ENCODE measurements around the gene ACSM3. TPM values are rescaled to one million over a fixed set of nuclear protein-coding genes. Genes with fewer than 3 reads are reported as not detected.

The ACSM3 gene
- polyA plus RNA-seq, 1 of the 3 experiments (the other 2 are of a cell fraction): 0.44 TPM

DNA sequence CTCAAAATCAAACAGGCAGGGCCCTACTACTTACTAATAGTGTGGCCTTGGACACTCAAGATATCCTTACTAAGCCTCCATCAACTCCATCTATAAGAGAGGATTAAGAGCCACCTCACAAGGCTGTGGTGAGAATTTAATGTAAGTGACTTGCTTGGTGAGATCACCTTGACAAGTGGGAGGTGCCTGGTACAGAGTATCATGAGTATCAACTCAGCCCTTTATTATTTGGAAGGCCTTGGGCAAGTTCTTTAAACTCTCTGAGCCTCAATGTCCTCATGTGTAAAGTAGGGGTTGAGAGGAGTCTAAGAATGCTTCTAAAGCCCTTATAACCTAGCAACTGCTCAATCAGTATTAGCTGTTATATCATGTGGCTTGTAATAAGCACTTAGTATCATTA lies 37.2 kb upstream of the ACSM3 start:
- TF ChIP-seq CHD2 (IDR thresholded peaks at IDR 0.05; ENCODE audit: low read length, partially characterized antibody): no peak
- TF ChIP-seq SMC3 (IDR thresholded peaks at IDR 0.05; ENCODE audit: low read depth, low read length): no peak
- TF ChIP-seq, protein P1, sequence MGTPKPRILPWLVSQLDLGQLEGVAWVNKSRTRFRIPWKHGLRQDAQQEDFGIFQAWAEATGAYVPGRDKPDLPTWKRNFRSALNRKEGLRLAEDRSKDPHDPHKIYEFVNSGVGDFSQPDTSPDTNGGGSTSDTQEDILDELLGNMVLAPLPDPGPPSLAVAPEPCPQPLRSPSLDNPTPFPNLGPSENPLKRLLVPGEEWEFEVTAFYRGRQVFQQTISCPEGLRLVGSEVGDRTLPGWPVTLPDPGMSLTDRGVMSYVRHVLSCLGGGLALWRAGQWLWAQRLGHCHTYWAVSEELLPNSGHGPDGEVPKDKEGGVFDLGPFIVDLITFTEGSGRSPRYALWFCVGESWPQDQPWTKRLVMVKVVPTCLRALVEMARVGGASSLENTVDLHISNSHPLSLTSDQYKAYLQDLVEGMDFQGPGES (IDR thresholded peaks at IDR 0.05; ENCODE audit: low read depth, low read length): no peak
- TF ChIP-seq MAX (IDR thresholded peaks at IDR 0.05; ENCODE audit: low read depth): no peak
- no peak for TF ChIP-seq RAD21 (IDR thresholded peaks at IDR 0.05; ENCODE audit: low read length)
- no peak for TF ChIP-seq TAF1 (IDR thresholded peaks at IDR 0.05; ENCODE audit: borderline replicate concordance, low read depth, low read length)
- no peak for TF ChIP-seq RXRA (IDR thresholded peaks at IDR 0.05; ENCODE audit: borderline replicate concordance, low read depth)
- no peak for TF ChIP-seq RCOR1 (IDR thresholded peaks at IDR 0.05; ENCODE audit: low read length)
- no peak for TF ChIP-seq RFX5 (IDR thresholded peaks at IDR 0.05; ENCODE audit: low read length)
- TF ChIP-seq, protein P2, sequence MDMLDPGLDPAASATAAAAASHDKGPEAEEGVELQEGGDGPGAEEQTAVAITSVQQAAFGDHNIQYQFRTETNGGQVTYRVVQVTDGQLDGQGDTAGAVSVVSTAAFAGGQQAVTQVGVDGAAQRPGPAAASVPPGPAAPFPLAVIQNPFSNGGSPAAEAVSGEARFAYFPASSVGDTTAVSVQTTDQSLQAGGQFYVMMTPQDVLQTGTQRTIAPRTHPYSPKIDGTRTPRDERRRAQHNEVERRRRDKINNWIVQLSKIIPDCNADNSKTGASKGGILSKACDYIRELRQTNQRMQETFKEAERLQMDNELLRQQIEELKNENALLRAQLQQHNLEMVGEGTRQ (IDR thresholded peaks at IDR 0.05; ENCODE audit: borderline replicate concordance, low read depth, low read length): no peak
- TF ChIP-seq POLR2AphosphoS5 (IDR thresholded peaks at IDR 0.05; ENCODE audit: low read depth, low read length): no peak
- no peak for TF ChIP-seq MEF2A (IDR thresholded peaks at IDR 0.05; ENCODE audit: borderline replicate concordance, low read depth)
- no peak for TF ChIP-seq YY1 (IDR thresholded peaks at IDR 0.05; ENCODE audit: low read depth)
- TF ChIP-seq PBX3 (IDR thresholded peaks at IDR 0.05): no peak
- TF ChIP-seq TCF12 (IDR thresholded peaks at IDR 0.05): no peak
- no peaks in the 10 kb centered on the region for H3K9me2 ChIP-seq
- H3F3A ChIP-seq (replicated peaks; ENCODE audit: insufficient read depth): no peaks in the 10 kb centered on the region
- H3K9me3 ChIP-seq: no peaks in the 10 kb centered on the region
- no peaks in the 10 kb centered on the region for H3K27me3 ChIP-seq (ENCODE audit: insufficient read depth)
- no peaks in the 10 kb centered on the region for H3K4me1 ChIP-seq (ENCODE audit: control insufficient read depth in 1 of 2, insufficient read depth in 2 of 2, low read depth in 1 of 2, low read length in 1 of 2)
- no peak overlapping the region for H3K9ac ChIP-seq
- H3K4me3 ChIP-seq (ENCODE audit: low read depth in 2 of 2, low read length in 1 of 2): no peak overlapping the region
- no peak overlapping the region for H3K27ac ChIP-seq (ENCODE audit: low read depth in 2 of 2, low read length in 1 of 2)
- no peaks in the 10 kb centered on the region for H4K20me1 ChIP-seq (ENCODE audit: insufficient read depth)
- no peak overlapping the region for H3K4me2 ChIP-seq
- no peaks in the 10 kb centered on the region for H3K79me2 ChIP-seq (ENCODE audit: insufficient read depth)
- no peak overlapping the region for H2AFZ ChIP-seq (ENCODE audit: low read depth)
- ChIA-PET CTCF (interaction anchor here (1.9 kb wide), 1 partner anchor 14 kb away, joined by 5 read pairs; no protein-coding TSS in a partner anchor), POLR2A (no interaction called here)
- no peak for DNase-seq
- no peaks in the 10 kb centered on the region for H3K36me3 ChIP-seq (replicated peaks in 1 of 2; ENCODE audit: control insufficient read depth in 1 of 2, insufficient read depth in 2 of 2, low read length in 1 of 2)

GRCh38 chr16:20727181-20727580 lies 36.6 kb upstream of the ACSM3 start:
- ChIA-PET POLR2A (no interaction called here), CTCF (no interaction called here)
- DNase-seq: no peak
- Histone ChIP-seq H3K9ac (no peak overlapping the region), H3F3A (replicated peaks; ENCODE audit: insufficient read depth) (no peaks in the 10 kb centered on the region), H3K27me3 (ENCODE audit: insufficient read depth) (no peaks in the 10 kb centered on the region), H3K4me1 (ENCODE audit: control insufficient read depth in 1 of 2, insufficient read depth in 2 of 2, low read depth in 1 of 2, low read length in 1 of 2) (no peaks in the 10 kb centered on the region), H2AFZ (ENCODE audit: low read depth) (no peak overlapping the region), H3K36me3 (replicated peaks in 1 of 2; ENCODE audit: control insufficient read depth in 1 of 2, insufficient read depth in 2 of 2, low read length in 1 of 2) (no peaks in the 10 kb centered on the region), H3K27ac (ENCODE audit: low read depth in 2 of 2, low read length in 1 of 2) (no peak overlapping the region), H3K4me2 (no peak overlapping the region), H3K9me2 (no peaks in the 10 kb centered on the region), H3K9me3 (no peaks in the 10 kb centered on the region), H3K79me2 (ENCODE audit: insufficient read depth) (no peaks in the 10 kb centered on the region), H3K4me3 (ENCODE audit: low read depth in 2 of 2, low read length in 1 of 2) (no peak overlapping the region), H4K20me1 (ENCODE audit: insufficient read depth) (no peaks in the 10 kb centered on the region)
- 57% methylated on average over 2 of the region's 3 CpGs for WGBS (ENCODE audit: low lambda C conversion rate)
- no peak for TF ChIP-seq FOSL2 (IDR thresholded peaks at IDR 0.05; ENCODE audit: borderline replicate concordance, low read depth)
